Left lobe of liver (tissue), 2 donors: Measurements from ENCODE around the gene CMTM4. TPM values are rescaled to one million over a fixed set of nuclear protein-coding genes. Genes with fewer than 3 reads are reported as not detected.
"Not testable (repeated sequence)": the region's sequence is repeated elsewhere in the genome, so short reads cannot be mapped to it uniquely, and the experiment has no call there.

Experiments
- ATAC-seq: fragments of 200-7000 bp; cut with Tn5 transposase; one replicate; pipeline ENCODE4 v1.9.1; 2020; ENCODE audit warnings: mild to moderate bottlenecking, moderate library complexity
- DNase-seq: peaks from one replicate; pipeline ENCODE4 v3.0.0-alpha.2; 2020; ENCODE audit warnings: low spot score
- total RNA-seq: library from RNA; stranded (reverse); gene quantifications from one replicate; pipeline ENCODE4 v1.2.1, GENCODE V29; 2021
- donor health status: DM: no; HTN: no; CAD: no; lungs with moderate emphysema.
- donor health status: DM: no; HTN: yes; CAD: no.

CMTM4 gene
- total RNA-seq, 1 donor from 2014 or later, result 8.0 TPM

DNA sequence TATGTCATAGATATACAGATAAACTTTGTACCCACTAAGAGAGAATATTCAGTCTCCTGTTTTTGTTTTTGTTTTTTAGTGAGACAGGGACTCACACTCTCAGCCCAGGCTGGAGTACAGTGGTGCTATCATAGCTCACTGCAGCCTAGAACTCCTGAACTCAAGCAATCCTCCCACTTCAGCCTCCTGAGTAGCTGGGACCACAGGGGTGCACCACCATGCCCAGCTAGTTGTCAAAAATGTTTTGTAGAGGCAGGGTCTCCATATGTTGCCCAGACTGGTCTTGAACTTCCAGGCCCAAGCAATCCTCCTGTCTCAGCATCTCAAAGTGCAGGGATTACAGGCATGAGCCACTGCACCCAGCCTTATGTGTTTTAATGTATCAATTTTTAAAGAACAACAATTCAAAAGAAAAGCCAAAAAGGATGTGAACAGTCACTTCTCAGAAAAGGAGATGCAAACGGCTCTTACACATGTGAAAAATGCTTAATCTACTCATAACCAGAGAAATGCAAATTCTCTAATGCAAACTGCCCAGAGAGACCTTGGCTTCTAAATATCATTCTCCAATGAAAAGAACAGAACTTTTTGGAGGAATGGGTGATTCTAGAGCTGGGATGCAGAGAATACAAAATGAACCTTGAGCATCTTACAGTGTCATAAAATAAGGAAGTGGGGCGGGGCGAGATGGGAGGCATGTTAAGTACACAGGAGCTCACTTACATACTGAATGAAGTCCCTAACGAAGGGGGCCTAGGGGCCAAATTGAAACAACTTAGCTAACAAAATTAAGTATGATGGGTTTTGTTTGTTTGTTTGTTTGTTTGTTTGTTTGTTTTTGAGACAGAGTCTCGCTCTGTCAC is 99.3 kb downstream of the CMTM4 start:
- ATAC-seq (no peak), DNase-seq (no peak)

DNA sequence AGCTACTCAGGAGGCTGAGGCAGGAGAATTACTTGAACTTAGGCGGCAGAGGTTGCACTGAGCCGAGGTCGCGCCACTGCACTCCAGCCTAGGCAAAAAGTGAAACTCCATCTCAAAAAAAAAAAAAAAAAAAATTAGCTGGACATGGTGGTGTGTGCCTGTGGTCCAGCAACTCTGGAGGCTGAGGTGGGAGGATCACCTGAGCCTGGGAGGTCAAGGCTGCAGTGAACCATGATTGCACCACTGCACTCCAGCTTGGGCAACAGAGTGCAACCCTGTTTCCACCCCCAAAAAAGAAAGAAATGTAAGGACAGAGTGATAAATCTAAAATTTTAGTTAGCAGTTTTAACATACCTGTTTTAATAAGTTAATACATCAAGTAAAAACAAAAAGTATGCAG is 100.0 kb downstream of the CMTM4 start:
- not testable (repeated sequence) for DNase-seq, ATAC-seq

DNA sequence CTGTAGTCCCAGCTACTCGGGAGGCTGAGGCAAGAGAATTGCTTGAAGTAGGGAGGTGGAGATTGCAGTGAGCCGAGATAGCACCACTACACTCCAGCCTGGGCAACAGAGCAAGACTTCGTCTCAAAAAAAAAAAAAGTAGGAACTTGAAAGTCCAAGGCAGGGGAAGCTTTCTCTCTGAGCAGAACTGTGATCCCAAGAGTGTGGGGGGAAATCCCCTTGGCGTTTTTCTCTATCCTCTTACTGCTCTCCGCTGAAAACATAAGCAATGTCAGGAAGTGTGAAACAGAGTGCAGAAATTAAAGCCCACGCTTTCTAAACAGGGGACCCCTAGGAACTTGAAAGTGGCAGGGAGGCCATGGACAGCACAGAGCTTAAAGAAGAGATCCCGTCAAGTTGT is 101.8 kb downstream of the CMTM4 start:
- no peak for ATAC-seq
- DNase-seq, result no peak

DNA sequence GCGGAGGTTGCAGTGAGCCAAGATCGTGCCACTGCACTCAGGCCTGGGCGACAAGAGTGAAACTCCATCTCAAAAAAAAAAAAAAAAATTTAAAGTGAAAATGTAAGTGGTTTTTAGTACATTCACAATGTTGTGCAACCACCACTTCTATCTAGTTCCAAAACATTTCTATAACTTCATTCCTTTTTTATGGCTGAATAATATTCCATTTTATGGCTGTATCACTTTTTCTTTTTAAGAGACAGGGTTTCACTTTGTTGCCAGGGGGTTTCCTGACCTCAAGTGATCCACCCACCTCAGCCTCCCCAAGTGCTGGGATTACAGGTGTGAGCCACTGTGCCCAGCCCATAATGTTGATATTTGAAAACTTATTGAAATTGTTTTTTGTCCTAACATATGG is 103.7 kb downstream of the CMTM4 start:
- ATAC-seq, result no peak

DNA sequence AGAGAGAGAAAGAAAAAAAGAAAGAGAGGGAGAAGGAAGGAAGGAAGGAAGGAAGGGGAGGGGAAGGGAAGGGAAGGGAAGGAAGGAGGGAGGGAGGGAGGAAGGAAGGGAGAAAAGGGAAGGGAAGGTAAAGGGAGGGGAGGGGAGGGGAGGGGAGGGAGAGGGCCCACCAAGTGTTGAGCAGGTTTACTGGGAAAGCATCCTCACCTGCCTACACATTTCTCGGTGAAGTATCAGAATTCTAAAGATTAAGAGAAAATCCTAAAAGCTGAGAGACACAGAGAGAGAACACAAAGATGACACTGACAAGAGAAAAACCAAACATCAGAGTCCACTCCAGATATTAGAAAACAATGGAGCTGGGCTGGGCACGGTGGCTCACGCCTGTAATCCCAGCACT is 104.3 kb downstream of the CMTM4 start:
- ATAC-seq (no peak), DNase-seq (no peak)

More for the DNA sequence above, 103.7 kb downstream of the CMTM4 start:
- DNase-seq, result no peak

DNA sequence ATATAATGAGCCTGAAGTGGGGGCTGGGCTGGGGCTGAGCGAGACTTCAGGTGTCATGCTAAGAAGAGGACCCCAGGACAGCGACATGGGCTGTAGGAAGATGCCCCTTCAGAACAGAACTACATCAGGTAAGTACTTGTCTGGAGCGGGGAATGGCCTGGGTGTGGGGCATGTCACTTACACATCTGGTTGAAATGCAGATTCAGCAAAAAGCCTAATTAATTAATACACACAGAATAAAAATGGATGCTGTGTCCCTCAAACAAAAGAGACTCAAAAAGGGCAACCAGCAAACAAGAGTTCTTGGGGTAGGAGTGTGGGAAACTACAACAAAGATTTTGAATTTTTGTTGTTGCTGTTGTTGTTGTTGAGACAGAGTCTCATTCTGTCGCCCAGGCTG is 105.5 kb downstream of the CMTM4 start:
- ATAC-seq (no peak), DNase-seq (no peak)

DNA sequence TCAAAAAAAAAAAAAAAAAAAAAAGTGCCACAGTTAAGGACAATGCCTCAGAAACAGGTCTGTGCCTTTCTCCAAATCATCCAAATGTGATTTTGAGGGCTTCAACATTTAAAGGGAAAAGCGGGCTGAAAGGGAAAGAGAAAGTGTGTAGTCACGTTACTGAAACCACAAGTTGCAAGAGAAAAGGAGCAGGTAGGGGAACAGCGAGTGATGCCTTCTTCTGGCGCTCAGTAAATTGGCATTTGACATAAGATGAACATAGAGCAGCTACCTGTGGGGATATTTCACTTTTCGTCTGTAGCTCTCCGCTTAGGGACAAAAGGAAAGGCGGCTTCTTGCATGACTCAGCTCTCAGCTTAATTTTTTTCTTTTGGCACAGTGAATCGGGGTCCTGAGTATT is 106.2 kb downstream of the CMTM4 start:
- ATAC-seq (no peak), DNase-seq (no peak)

DNA sequence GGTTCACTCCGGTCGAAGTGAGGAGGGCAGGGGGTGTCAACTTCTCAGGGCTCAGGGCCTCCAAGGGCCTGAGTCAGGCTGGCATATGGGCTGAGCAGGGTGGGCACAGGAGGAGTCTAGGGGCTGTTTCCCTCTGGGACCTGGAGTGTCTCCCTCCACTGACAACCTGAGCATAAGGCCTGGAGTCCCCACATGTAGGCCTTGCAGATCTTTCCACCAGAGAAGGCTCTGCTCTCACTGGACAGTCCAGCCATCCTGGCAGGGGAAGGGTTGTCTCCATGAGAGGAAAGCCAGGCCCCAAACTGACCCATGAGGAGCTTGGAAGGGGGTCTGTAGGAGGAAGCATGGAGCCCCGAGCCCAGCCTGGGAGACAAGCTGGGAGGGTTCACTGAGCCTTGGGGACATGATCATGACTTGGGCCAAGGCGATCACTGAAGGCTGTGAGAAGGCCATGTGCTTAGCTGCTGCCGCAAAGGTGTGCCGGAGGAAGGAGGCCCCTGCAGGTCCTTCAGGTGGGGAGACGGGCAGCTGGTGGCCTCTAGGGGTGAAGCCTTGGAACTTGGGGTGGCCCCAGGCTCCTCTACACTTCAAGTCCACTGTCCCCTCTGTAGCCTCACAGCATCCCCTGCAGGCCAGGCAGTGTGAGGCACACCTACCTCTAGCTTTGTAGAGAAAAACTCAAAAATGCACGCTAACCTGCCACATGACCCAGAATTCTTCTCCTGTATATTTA is 107.4 kb downstream of the CMTM4 start:
- no peak for DNase-seq
- ATAC-seq, result peak; percentile 76

DNA sequence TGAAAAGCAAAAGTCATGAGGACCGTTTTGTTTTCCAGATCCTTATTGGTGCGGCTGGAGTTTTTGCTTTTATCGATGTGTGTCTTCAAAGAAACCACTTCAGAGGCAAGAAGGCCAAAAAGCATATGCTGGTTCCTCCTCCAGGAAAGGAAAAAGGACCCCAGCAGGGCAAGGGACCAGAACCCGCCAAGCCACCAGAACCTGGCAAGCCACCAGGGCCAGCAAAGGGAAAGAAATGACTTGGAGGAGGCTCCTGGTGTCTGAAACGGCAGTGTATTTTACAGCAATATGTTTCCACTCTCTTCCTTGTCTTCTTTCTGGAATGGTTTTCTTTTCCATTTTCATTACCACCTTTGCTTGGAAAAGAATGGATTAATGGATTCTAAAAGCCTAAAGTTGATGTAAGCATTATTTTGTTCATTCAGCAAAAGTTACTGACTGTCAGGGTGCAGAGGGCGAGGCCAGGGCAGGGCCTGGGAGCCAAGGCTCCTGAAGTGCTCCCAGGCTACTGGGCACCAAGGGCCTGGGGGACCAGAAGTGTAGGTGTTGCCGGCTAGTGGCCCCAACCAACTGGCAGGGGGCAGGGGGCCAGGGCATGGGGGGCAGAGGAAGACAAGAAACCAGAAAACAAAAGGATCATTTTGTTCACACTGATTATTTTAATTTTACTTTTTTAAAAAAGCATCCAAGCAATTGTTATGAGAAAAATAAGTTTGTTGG is 108.5 kb downstream of the CMTM4 start:
- no peak for DNase-seq
- ATAC-seq, result no peak

DNA sequence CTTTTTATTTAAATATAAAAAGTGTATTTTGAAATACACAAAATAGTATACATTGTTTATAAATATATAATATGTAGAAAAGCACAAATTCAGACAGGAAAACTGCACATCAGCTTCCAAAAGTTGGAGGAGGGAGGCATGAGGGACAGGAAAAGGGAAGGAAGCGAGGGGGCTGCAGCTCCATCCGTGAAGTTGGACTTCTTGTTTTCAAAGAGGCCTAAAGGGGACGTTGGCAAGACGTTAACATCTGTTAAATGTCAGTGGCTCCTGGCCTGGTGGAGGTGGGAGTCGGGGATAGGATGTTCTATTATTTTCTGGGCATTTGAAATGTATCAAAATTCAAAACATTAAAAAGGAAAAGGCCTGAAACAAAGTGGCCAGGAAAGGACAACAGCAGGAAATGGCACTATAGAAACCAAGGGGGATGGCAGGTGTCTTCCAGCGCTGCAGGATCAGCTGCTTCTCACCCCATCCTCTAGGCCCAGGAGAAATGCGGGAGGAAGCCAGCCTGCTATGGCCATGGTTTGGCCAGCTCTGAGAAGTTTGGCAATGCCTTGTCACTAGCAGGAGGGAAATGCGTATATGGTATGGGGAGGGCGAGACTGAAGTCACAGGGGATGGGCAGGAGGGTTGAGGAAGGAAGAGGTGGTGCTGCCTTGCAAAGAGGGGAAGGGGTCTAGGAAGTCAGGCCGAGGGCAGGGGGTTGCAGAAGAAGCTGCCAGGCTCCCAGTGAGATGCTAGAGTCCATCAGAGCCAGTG is 110.9 kb downstream of the CMTM4 start:
- ATAC-seq, result peak; percentile 25
- no peak for DNase-seq

DNA sequence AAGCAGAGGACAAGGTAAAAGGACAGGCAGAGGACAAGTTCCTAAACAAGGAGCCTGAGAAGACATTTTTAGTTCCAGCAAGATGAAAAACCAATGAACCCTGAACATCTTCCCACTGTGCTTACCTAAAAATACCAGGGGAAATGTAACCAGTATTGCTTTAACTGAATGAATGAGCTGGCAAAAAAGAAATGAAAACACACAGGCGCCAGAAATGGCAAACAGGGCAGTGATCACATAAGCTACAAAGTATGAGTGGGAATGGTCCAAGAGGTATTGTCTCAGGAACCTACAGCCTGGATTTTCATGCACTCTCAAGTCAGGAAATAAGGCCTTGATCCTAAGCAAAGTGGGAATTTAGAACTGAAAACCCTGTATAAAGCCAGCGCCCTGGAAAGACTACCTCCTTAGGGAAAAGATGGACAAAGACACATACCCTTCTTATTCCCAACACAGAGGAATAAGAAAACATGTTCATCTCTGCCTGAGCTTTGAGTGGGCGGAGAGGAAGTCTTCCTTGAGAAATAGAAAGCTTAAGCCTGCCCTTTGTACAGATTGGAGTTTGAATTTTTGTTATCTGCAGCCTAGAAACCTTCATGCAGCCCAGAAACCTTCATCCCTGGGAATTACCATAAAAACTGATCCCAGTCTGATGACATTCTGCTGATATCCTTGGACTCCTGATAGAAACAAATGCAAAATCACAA is 115.1 kb downstream of the CMTM4 start:
- no peak for DNase-seq

DNA sequence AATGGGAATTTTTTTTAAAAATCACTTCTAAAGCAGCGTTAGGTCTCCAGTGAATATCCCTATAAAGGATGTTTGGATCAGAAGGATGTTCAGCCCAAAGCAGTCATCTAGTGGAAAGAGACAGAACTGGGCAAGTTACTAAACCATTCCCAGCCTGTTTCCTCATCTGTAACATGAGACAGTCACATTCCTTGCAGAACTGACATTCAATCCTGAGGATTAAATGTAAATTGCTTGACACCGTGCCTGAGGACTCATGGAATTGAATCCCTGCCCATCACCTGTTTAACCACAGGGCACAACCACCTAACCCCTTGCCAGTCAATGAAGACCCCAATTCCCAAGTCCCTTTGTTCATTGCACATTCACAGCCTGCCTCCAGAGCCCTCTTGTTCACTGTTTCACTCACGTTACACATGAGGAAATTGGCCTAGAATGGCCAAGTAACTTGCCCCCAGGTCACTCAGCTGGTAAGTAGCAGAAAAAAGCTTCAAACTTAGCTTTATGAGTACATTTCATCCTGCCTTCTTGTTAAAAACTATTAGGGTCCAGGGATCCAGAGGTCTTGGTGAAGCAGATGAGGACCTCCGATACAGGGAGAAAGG is 115.8 kb downstream of the CMTM4 start:
- ATAC-seq (no peak), DNase-seq (no peak)

More for the DNA sequence above, 115.1 kb downstream of the CMTM4 start:
- ATAC-seq, result no peak

DNA sequence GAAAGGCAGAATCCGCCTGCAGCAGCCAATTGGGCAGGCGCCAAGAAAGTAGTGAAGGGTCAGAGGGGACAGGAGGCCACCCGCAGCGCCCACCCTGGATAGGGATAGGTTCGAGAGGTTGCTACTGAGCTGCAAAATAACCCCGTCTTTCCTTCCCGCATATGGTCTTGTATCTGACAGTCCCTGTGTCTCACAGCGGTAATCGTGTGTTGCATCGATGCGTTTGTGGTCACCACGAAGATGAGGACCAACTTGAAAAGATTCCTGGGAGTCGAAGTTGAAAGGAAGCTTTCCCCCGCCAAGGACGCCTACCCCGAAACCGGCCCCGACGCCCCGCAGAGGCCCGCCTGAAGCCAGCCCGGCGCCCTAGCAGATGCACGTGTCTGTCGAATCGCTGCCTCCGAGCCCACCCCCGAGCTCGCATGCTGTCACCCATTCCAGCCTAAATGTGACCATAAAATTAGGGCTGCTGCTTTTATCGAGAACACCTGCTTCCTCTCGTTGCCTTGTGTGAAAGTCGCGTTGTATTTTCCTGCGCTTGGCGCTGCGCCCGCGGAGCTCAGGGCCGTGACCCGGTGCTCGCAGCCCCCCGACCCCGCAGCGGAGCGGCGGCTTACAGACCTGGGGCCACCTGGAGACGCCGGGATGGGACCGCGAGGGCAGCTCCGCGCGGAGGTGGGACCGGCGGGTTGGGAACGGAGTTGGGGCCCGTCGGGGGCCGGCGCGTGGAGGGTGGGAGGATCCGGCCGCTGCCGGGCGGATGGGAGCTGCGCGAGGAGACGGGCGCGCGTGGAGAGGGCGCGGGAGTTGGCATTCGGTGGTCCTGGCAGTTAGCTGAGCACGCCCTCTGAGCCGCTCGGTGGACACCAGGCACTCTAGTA is 117.7 kb downstream of the CMTM4 start, which contains the start of gene CMTM2:
TSS of gene CMTM2 (plus strand) at position 813 of the 881 bp plus-strand sequence. CDS start 145 bp downstream, outside the sequence.
- ATAC-seq, result no peak
- no peak for DNase-seq

DNA sequence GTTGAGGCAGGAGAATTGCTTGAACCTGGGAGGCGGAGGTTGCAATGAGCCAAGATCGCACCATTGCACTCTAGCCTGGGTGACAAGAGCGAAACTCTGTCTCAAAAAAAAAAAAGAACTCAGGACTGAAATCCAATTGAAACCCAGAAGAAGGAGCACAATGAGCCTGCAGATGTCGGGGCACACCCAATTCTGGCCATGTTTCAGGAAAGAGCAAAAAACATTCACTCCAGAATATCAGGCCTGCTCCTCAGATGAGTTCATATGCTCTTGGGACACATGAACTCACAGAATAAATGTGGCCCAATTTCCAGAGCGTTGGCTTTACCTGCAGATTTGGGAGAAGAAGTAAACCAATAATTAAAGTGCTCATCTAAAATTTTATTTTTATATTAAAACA is 120.2 kb downstream of the CMTM4 start:
- ATAC-seq, result no peak
- DNase-seq, result no peak

DNA sequence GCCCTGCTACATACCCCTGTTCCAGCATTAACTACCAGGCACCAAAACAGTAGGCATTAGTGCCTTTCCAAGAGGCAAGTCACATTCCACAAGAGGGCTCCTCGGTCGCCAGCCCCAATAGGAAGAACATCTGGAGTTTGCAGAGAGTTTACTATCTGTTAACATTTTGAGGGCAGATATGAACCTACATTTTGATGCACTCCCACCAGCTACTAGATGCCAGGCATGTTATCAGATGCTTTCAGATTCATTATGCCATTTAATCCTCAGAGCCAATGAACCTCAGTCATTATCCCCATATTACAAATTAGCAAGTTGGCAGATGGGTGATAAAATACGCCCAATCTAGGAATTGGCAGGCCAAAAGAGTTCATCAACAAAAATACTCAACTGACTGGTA is 121.5 kb downstream of the CMTM4 start:
- ATAC-seq, result no peak
- no peak for DNase-seq

DNA sequence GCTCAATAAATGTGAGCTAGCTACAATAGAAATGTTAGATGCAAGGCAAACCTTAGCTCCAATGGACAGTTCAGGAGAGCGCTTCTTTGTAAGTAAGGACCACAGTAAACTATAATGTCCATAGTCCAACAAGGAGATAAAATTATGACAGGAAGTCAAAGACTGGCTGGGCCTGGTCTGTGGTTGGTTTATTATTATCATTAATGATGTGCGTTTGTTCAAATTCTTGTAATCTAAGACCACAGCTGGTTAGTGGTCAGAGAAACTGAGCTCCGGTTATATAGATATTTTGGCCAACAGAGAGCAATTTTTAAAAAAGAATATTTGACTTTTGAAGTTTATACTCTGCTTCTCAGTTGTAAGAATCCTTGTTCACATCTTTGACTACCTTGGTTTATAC is 122.0 kb downstream of the CMTM4 start:
- ATAC-seq (no peak), DNase-seq (no peak)

DNA sequence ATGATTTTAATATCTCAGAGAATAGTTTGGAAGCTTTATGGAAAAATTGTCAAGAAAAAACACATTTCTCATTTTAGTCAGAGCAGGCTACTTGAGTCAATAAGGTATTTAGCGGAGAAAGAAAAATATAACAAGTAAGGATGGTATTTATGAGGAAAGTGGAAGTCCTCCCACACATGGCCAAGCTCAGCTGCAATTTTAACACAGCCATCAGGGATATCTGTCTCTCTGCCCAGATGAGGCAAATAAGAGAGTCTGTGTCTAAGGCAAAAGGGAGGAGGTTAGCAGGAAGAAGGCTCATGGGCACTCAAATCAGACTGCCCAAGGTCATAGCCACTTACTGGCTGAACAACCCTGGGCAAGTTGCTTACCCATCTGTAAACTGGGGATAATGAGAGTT is 122.5 kb downstream of the CMTM4 start:
- DNase-seq (no peak), ATAC-seq (no peak)

DNA sequence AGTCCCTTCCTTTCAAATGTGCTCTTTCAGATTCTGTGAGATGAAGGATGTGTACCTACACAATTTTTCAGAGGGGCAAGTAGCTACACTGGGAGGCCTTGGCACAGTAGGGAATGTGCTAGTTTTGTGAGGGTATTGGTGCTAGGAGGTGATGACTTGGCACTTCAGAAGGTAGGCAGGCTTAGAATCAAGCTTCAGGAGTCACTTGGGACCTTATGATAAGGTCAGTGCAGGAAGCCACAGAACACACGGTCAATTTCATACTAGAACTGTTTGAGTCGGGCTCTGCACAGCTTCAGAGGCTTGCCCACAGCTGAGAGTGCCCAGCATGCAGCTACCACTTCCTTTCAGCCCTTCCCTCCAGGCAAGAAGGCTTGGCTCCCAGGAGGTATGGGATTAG is 124.2 kb downstream of the CMTM4 start:
- DNase-seq (no peak), ATAC-seq (no peak)
